Frontal cortex (tissue), 4 donors: ENCODE data around the gene RCN1. TPM values are rescaled to one million over a fixed set of nuclear protein-coding genes. Genes with fewer than 3 reads are reported as not detected.
"Not testable (repeated sequence)": the region's sequence is repeated elsewhere in the genome, so short reads cannot be mapped to it uniquely, and the experiment has no call there.

Source experiments
- DNase-seq, 2 donors: peaks; one replicate each; pipeline ENCODE4 v3.0.0; 2012; ENCODE audit warnings: low spot score in 2 of 2
- FAIRE-seq: peaks from 2 replicates; lab custom pipeline; 2012; peaks lifted over from hg19 to GRCh38; lab: Jason Lieb, UNC
- total RNA-seq: library from RNA; depleted of rRNA; stranded (reverse); fragments of >200 nt; gene quantifications from one replicate; pipeline ENCODE4 v1.2.3, GENCODE V29; 2014
- donor health status: control.
- donor health status: control.
- donor health status: control.

Gene RCN1
- 22.8 TPM for total RNA-seq

DNA sequence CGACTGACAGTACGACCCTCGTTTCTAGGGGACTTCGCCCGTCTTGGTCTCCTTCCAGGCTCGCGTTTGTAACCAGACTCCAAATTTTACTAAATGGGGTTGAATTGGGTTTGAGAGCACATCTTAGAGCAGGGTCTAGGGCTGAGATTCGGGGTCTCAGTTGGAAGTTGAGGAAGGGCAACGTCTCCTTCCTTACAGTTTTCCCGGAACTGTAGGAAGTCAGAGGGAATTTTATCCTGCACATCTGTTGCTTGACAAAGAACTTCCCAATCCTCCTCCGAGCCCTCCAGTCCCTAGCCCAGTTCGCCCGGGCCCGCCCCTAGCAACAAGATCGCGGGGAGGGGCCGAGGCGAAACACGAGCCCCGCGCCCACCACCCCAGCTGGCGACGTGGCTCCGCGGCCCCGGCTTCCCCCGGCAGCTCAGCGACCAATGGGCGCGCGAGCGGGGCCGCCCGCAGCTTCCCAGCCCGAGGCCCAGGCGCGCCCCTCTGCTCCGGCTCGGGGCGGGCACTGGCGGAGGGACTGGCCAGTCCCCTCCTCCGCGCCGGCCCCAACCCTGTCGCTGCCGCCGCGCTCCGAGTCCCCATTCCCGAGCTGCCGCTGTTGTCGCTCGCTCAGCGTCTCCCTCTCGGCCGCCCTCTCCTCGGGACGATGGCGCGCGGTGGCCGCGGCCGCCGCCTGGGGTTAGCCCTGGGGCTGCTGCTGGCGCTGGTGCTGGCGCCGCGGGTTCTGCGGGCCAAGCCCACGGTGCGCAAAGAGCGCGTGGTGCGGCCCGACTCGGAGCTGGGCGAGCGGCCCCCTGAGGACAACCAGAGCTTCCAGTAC lies at the start of gene RCN1:
TSS of gene RCN1 (plus strand) at position 530 of the 826 bp plus-strand sequence. CDS start at position 653, 123 bp downstream.
- DNase-seq = peak; percentile 72 to 73
- no peak for FAIRE-seq

- FAIRE-seq (no peak), DNase-seq (no peak)
Observed at GRCh38 chr11:32043737-32044136, 47.1 kb upstream of the RCN1 start.

DNA sequence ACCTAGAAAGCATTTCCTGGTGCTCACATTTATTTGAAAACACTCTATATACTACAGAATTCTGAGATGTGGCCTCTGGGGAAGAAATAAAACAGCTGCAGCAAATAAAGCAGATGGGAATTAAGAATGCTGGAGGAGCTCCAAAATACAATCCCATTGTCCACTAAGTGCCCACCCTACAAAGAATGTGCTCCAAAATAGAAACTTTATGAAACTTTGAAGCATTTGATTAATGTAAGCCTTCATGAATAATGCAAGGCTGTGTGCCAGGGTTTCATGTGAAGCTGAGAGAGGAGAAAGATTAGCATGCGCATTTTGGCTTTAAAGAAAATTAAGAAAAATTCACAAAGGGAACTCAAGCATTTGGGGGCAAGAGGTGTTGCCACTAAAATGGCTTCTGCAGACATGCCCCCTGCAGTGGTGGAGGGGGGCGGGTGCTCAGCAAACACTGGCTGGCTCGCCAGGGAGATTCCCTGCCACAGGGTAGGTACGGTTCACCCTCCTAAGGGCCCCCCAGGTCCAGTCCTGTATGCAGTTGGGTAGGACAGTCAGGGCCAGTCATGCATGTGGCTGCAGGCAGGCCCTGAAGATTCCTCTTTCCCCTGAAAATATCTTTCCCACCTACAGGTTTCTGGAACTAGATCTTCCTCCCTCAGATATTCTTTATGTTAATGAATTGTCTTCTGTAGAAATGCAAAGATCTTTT lies 46.6 kb upstream of the RCN1 start:
- DNase-seq (no peak), FAIRE-seq (no peak)

GRCh38 chr11:32045456-32045855 lies 45.4 kb upstream of the RCN1 start:
- FAIRE-seq (no peak), DNase-seq (no peak)

DNA sequence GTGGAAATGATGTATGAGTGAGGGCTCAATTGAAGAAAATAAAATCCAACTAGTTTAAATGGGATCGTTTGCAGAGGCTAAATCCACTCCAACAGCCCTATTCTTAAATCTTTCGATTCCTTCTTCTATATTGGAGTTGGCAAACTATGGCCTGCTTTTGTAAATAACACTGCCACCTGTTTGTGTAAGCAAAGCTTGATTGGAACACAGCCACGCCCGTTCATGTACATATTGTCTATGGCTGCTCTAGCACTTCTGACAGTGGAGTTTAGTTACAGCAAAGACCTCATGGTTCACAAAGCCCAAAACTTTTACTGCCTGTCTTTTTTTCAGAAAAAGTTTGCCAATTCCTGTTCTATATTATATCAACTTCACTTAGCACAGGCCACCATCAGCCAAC lies 40.6 kb upstream of the RCN1 start:
- FAIRE-seq (no peak), DNase-seq (no peak)

GRCh38 chr11:32052215-32052614 lies 38.7 kb upstream of the RCN1 start:
- DNase-seq (peak; percentile 12 to 39), FAIRE-seq (peak; percentile 61)

DNA sequence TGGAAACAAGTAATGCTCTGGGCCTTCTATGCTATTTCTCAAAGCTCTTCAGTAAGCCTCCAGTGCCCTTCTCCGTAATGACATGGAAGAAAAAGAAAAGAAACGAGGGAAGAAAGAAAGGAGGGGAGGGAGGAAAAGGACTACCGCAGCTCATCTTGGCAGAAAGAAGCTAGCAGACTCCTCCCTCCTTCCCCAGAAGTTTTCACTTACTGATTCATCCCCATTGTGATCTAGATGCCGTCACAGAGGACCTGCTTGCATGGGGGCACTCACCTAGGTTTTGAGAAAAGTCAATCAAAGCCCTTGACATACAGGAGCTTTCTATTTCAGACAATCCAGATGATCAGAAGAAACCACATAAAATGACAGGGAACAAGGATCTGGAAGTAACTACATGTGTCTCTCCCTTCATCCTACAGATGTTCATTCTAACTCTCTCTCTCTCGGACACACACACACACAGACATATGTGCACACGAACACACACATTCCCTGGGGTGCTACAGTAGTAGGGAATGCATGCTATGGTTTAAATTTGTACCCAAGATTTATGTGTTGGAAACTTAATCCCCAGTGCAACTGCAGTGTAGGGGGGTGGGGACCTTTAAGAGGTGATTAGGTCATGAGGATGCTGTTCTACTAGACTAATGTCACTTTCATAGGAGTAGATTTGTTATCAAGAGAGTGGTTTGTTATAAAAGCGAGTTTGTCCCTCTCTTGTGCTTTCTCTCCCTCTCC lies 37.6 kb upstream of the RCN1 start:
- DNase-seq (no peak), FAIRE-seq (no peak)

DNA sequence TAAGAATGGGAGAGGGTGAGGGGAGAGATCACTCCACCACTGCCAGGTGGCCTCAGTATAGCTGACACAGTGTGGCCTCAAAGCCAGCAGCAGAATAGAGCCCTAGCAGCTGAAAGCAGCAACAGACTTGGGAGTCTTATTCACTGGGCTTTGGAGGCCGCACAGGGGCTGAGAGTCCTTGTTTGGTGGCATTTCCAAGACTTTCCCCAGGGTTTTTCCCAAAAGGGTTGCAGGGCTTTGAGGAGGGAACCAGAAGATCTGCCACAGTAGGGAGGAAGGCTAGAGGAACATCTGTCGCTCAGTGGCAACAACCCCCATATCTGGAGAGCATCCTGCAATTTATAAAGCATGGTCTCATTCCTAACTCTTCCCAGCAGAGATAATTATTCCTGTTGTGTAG lies 35.0 kb upstream of the RCN1 start:
- DNase-seq (no peak), FAIRE-seq (no peak)

GRCh38 chr11:32056438-32056837 lies 34.4 kb upstream of the RCN1 start:
- no peak for DNase-seq

GRCh38 chr11:32059686-32060462 lies 31.0 kb upstream of the RCN1 start:
- DNase-seq = no peak
- no peak for FAIRE-seq

More at GRCh38 chr11:32056438-32056837, 34.4 kb upstream of the RCN1 start:
- FAIRE-seq = no peak

DNA sequence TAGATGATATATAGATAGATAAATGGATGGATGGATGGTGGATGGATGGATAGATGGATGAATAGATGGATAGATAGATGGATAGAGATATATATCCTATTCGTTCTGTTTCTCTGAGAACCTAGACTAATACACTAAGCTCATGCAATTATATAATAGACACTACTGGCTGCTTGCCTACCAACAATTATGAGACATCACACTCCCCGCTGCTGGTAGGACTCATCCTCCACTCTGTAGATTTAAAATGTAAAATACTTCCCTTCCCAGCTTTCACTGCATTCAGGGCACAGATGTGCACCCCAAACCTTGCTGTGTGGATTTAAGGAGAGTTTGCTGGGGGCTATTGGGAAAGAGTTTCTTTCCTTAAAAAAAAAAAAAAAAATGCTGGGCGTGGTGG lies 28.3 kb upstream of the RCN1 start:
- FAIRE-seq (no peak), DNase-seq (peak in 1 of 2 donors; percentile 6)

- DNase-seq = not testable (repeated sequence)
Observed at GRCh38 chr11:32063031-32063430, 27.8 kb upstream of the RCN1 start.

GRCh38 chr11:32065865-32066629 lies 24.8 kb upstream of the RCN1 start:
- no peak for FAIRE-seq

More at GRCh38 chr11:32063031-32063430, 27.8 kb upstream of the RCN1 start:
- FAIRE-seq = not testable (repeated sequence)

DNA sequence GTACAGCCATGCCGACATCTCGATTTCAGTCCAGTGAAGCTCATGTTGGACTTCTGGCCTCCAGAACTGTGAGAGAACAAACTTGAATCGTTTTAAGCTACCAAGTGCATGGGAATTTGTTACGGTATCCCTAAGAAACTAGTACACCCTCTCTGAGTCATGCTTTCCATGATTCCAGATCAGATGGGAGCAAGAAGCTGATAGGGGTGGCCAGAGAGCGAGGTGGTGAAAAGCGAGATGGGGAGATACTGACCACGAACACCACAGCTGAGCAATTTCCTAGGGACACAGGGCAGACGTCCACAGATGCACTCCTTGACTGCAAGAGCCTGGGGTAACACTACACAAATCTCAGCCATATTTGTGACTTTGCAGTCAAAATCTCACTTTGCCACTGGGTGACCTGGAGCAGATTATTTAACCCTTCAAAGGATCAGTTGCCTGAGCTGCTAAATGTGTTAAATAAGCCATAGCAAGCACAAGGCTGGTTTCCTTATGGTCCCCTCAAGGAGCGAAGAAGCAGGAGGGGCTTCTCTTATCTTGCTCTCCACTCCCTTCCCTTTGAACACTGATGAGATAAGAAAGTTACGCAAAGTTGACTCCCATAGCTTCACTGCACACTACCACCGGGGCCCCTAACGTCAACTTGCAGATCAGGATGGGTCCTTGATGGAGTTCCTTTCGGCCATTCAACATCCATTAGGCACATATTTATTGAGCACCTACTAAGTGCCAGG lies 22.6 kb upstream of the RCN1 start:
- no peak for FAIRE-seq

More at GRCh38 chr11:32065865-32066629, 24.8 kb upstream of the RCN1 start:
- DNase-seq = no peak

GRCh38 chr11:32069361-32070058 lies 21.4 kb upstream of the RCN1 start:
- DNase-seq = no peak
- no peak for FAIRE-seq

More for the DNA sequence above, 22.6 kb upstream of the RCN1 start:
- no peak for DNase-seq

- FAIRE-seq (no peak), DNase-seq (no peak)
Observed at GRCh38 chr11:32070692-32071091, 20.2 kb upstream of the RCN1 start.

DNA sequence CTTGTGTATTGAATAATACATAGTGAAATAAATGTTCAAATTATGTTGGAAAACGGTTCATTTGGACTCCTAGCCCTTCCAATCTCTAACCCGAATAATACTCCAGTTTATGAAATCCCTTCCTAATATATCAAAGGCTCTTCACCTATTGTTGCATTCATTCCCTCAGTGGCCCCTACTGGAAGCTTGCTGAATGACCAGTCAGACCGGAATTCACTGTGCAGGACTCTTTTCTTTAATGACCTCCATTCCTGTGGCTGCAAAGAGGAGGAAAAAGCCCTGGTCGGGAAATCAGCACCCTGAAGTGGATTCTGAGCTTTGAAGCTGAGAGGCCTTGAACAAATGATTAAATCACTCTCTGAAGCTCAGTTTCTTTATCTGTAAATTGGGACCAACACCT lies 19.1 kb upstream of the RCN1 start:
- no peak for DNase-seq
- no peak for FAIRE-seq
